Natural killer cell treated with Interleukin-12 subunit alpha and Interleukin-12 subunit beta and Interleukin-15 and Interleukin-18, amount 100 ng/mL, for 72 hours (primary cell): ENCODE data around the gene PCP4L1. TPM values are rescaled to one million over a fixed set of nuclear protein-coding genes. Genes with fewer than 3 reads are reported as not detected.

Source experiments
- ATAC-seq, 2 donors: fragments of 150-1000 bp; cut with Tn5 transposase in 1 of 2; sonication (Bioruptor Pico), chemical (Tn5 transposase) in 1 of 2; 2 replicates each; pipeline ENCODE4 v1.10.0; 2021
- DNase-seq: peaks from one replicate; pipeline ENCODE4 v3.0.0; 2022; ENCODE audit warnings: low spot score
- H3K27ac Mint-ChIP-seq, 2 donors: 1 replicate in 1 of 2; 2 replicates in 1 of 2; pipeline ENCODE4 v1.8.0; 2022; ENCODE audit warnings: mixed read lengths in 2 of 2, mild to moderate bottlenecking in 1 of 2, moderate library complexity in 1 of 2
- H3K27me3 Mint-ChIP-seq, 2 donors: 1 replicate in 1 of 2; 2 replicates in 1 of 2; pipeline ENCODE4 v1.8.0; 2022; ENCODE audit warnings: mixed read lengths in 2 of 2
- H3K36me3 Mint-ChIP-seq: one replicate; pipeline ENCODE4 v1.8.0; 2022; ENCODE audit warnings: mixed read lengths
- H3K4me1 Mint-ChIP-seq, 2 donors: 1 replicate in 1 of 2; 2 replicates in 1 of 2; pipeline ENCODE4 v1.8.0; 2022; ENCODE audit warnings: low read depth in 2 of 2, mixed read lengths in 2 of 2, mild to moderate bottlenecking in 1 of 2
- H3K4me3 Mint-ChIP-seq: one replicate; pipeline ENCODE4 v1.8.0; 2022; ENCODE audit warnings: mixed read lengths
- H3K9me3 Mint-ChIP-seq: 2 replicates; pipeline ENCODE4 v1.8.0; 2022; ENCODE audit warnings: mixed read lengths
- total RNA-seq, 2 donors: library from RNA; stranded (reverse); gene quantifications; one replicate each; pipeline ENCODE4 v1.2.3, GENCODE V29; 2022

The PCP4L1 gene
- total RNA-seq, 2 donors from 2014 or later = 0.31 TPM; not detected in 1

- H3K27me3 Mint-ChIP-seq = peaks cover 19 to 25% of the 10 kb centered on the region in 2 donors
- no peak overlapping the region for H3K4me3 Mint-ChIP-seq
- no peaks in the 10 kb centered on the region for H3K4me1 Mint-ChIP-seq
- H3K9me3 Mint-ChIP-seq = no peaks in the 10 kb centered on the region
- H3K27ac Mint-ChIP-seq = no peak overlapping the region
- no peak for DNase-seq
- ATAC-seq = no peak
- H3K36me3 Mint-ChIP-seq = no peaks in the 10 kb centered on the region
Measured at GRCh38 chr1:161265305-161265704, 6.8 kb downstream of the PCP4L1 start.

GRCh38 chr1:161266202-161266601, 7.7 kb downstream of the PCP4L1 start:
- H3K36me3 Mint-ChIP-seq = no peaks in the 10 kb centered on the region
- no peak for ATAC-seq
- no peak overlapping the region for H3K27ac Mint-ChIP-seq
- no peaks in the 10 kb centered on the region for H3K4me1 Mint-ChIP-seq
- H3K4me3 Mint-ChIP-seq = no peak overlapping the region
- DNase-seq = no peak
- H3K27me3 Mint-ChIP-seq = peaks cover 14 to 16% of the 10 kb centered on the region in 2 donors
- H3K9me3 Mint-ChIP-seq = no peaks in the 10 kb centered on the region

GRCh38 chr1:161266836-161267235, 8.3 kb downstream of the PCP4L1 start:
- no peak overlapping the region for H3K27ac Mint-ChIP-seq
- no peaks in the 10 kb centered on the region for H3K4me1 Mint-ChIP-seq
- ATAC-seq (no peak), DNase-seq (no peak)
- no peaks in the 10 kb centered on the region for H3K9me3 Mint-ChIP-seq
- no peaks in the 10 kb centered on the region for H3K36me3 Mint-ChIP-seq
- H3K4me3 Mint-ChIP-seq = no peak overlapping the region
- peaks cover 7 to 10% of the 10 kb centered on the region in 2 donors for H3K27me3 Mint-ChIP-seq

GRCh38 chr1:161267321-161267720, 8.8 kb downstream of the PCP4L1 start:
- ATAC-seq (no peak), DNase-seq (no peak)
- no peak overlapping the region for H3K27ac Mint-ChIP-seq
- H3K27me3 Mint-ChIP-seq = peaks cover 5 to 6% of the 10 kb centered on the region in 2 donors
- H3K9me3 Mint-ChIP-seq = no peaks in the 10 kb centered on the region
- no peaks in the 10 kb centered on the region for H3K36me3 Mint-ChIP-seq
- H3K4me1 Mint-ChIP-seq = no peaks in the 10 kb centered on the region
- no peak overlapping the region for H3K4me3 Mint-ChIP-seq

GRCh38 chr1:161273402-161273801, 14.9 kb downstream of the PCP4L1 start:
- no peak for ATAC-seq
- Mint-ChIP-seq H3K4me3 (no peak overlapping the region), H3K27me3 (peaks cover 14 to 35% of the 10 kb centered on the region in 2 donors), H3K9me3 (no peaks in the 10 kb centered on the region), H3K27ac (no peak overlapping the region), H3K4me1 (no peaks in the 10 kb centered on the region), H3K36me3 (no peaks in the 10 kb centered on the region)
- no peak for DNase-seq

GRCh38 chr1:161274874-161275273, 16.3 kb downstream of the PCP4L1 start:
- Mint-ChIP-seq H3K4me1 (no peaks in the 10 kb centered on the region), H3K9me3 (no peaks in the 10 kb centered on the region), H3K27ac (no peak overlapping the region), H3K4me3 (no peak overlapping the region), H3K36me3 (no peaks in the 10 kb centered on the region), H3K27me3 (peaks cover 17 to 41% of the 10 kb centered on the region in 2 donors)
- DNase-seq = no peak
- no peak for ATAC-seq

GRCh38 chr1:161282991-161283390, 24.4 kb downstream of the PCP4L1 start:
- Mint-ChIP-seq H3K4me3 (no peak overlapping the region), H3K9me3 (no peaks in the 10 kb centered on the region), H3K27me3 (peaks cover 15 to 19% of the 10 kb centered on the region in 2 donors), H3K36me3 (no peaks in the 10 kb centered on the region), H3K4me1 (no peaks in the 10 kb centered on the region), H3K27ac (no peak overlapping the region)
- DNase-seq (no peak), ATAC-seq (no peak)

- Mint-ChIP-seq H3K27me3 (peaks cover 9 to 12% of the 10 kb centered on the region in 2 donors), H3K4me1 (no peaks in the 10 kb centered on the region), H3K36me3 (no peaks in the 10 kb centered on the region), H3K4me3 (no peak overlapping the region), H3K27ac (no peak overlapping the region), H3K9me3 (no peaks in the 10 kb centered on the region)
- DNase-seq (no peak), ATAC-seq (no peak)
Measured at GRCh38 chr1:161285113-161285512, 26.6 kb downstream of the PCP4L1 start.

- no peak for DNase-seq
- no peak overlapping the region for H3K4me3 Mint-ChIP-seq
- ATAC-seq = no peak
- no peaks in the 10 kb centered on the region for H3K36me3 Mint-ChIP-seq
- no peaks in the 10 kb centered on the region for H3K9me3 Mint-ChIP-seq
- no peak overlapping the region for H3K27ac Mint-ChIP-seq
- H3K4me1 Mint-ChIP-seq = no peaks in the 10 kb centered on the region
- peaks cover 9 to 12% of the 10 kb centered on the region in 2 donors for H3K27me3 Mint-ChIP-seq
Measured at GRCh38 chr1:161285521-161285920, 27.0 kb downstream of the PCP4L1 start.

GRCh38 chr1:161287482-161288054, 29.0 kb downstream of the PCP4L1 start:
- Mint-ChIP-seq H3K4me1 (peaks cover 4 to 6% of the 10 kb centered on the region in 2 donors), H3K4me3 (no peak overlapping the region), H3K36me3 (no peaks in the 10 kb centered on the region), H3K27ac (no peak overlapping the region), H3K27me3 (peaks cover 8 to 11% of the 10 kb centered on the region in 2 donors), H3K9me3 (no peaks in the 10 kb centered on the region)
- DNase-seq (no peak), ATAC-seq (no peak)

- Mint-ChIP-seq H3K27ac (no peak overlapping the region), H3K4me3 (no peak overlapping the region), H3K4me1 (peaks cover 4 to 6% of the 10 kb centered on the region in 2 donors), H3K27me3 (no peaks in the 10 kb centered on the region), H3K36me3 (no peaks in the 10 kb centered on the region), H3K9me3 (no peaks in the 10 kb centered on the region)
- ATAC-seq = no peak
- no peak for DNase-seq
Measured at GRCh38 chr1:161290779-161291178, 32.2 kb downstream of the PCP4L1 start.

- Mint-ChIP-seq H3K4me3 (no peak overlapping the region), H3K36me3 (no peaks in the 10 kb centered on the region), H3K4me1 (peaks cover 9 to 12% of the 10 kb centered on the region in 2 donors), H3K27me3 (no peaks in the 10 kb centered on the region), H3K27ac (no peak overlapping the region), H3K9me3 (no peaks in the 10 kb centered on the region)
- ATAC-seq (no peak), DNase-seq (no peak)
Measured at GRCh38 chr1:161297415-161297814, 38.9 kb downstream of the PCP4L1 start.

GRCh38 chr1:161298116-161298515, 39.6 kb downstream of the PCP4L1 start:
- no peak for ATAC-seq
- Mint-ChIP-seq H3K27me3 (no peaks in the 10 kb centered on the region), H3K36me3 (no peaks in the 10 kb centered on the region), H3K4me3 (no peak overlapping the region), H3K27ac (peak overlapping the region in 1 of 2 donors; percentile 0), H3K4me1 (peaks cover 9 to 12% of the 10 kb centered on the region in 2 donors), H3K9me3 (no peaks in the 10 kb centered on the region)
- no peak for DNase-seq

- peak in 1 of 2 donors; percentile 46 for ATAC-seq
- no peaks in the 10 kb centered on the region for H3K27me3 Mint-ChIP-seq
- H3K27ac Mint-ChIP-seq = no peak overlapping the region
- peaks cover 10 to 16% of the 10 kb centered on the region in 2 donors for H3K4me1 Mint-ChIP-seq
- no peak overlapping the region for H3K4me3 Mint-ChIP-seq
- no peak for DNase-seq
- H3K9me3 Mint-ChIP-seq = no peaks in the 10 kb centered on the region
- no peaks in the 10 kb centered on the region for H3K36me3 Mint-ChIP-seq
Measured at GRCh38 chr1:161299347-161299746, 40.8 kb downstream of the PCP4L1 start.

- DNase-seq (no peak), ATAC-seq (no peak)
- Mint-ChIP-seq H3K4me3 (no peak overlapping the region), H3K27ac (no peak overlapping the region), H3K9me3 (no peaks in the 10 kb centered on the region), H3K4me1 (peaks cover 17 to 28% of the 10 kb centered on the region in 2 donors), H3K27me3 (no peaks in the 10 kb centered on the region), H3K36me3 (no peaks in the 10 kb centered on the region)
Measured at GRCh38 chr1:161300478-161300877, 41.9 kb downstream of the PCP4L1 start.
